Dedifferentiated amniotic fluid mesenchymal stem cell (primary cell): Measurements from ENCODE around the gene SELENBP1.
A peak's percentile ranks its signal among the peaks of the same experiment; 100 is the strongest.
"Not testable (repeated sequence)": the region's sequence is repeated elsewhere in the genome, so short reads cannot be mapped to it uniquely, and the experiment has no call there.

Source experiments
- DNase-seq: peaks from one replicate; pipeline ENCODE4 v3.0.0-alpha.2; 2016; ENCODE audit errors: extremely low spot score

Gene SELENBP1

GRCh38 chr1:151372058-151372934 is at the start of gene SELENBP1:
Gene SELENBP1, minus strand, starts transcription at chr1:151372705. Its CDS starts 64 bp downstream, at chr1:151372641.
- peak; percentile 33 for DNase-seq

- no peak for DNase-seq
Observed at GRCh38 chr1:151419819-151420218, 47.3 kb upstream of the SELENBP1 start.

DNA sequence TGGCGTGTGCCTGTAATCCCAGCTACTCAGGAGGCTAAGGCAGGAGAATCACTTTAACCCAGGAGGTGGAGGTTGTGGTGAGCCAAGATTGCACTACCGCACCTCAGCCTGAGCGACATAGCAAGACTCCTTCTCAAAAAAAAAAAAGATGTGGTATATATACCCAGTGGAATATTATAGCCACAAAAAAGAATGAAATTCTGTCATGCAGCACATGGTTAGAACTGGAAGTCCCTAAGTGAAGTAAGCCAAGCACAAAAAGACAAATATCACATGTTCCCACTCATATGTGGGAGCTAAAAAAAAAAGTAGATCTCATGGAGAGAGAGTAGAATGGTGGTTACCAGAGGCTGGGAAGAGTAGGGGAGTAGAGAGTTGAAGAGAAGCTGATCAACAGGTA is 45.6 kb upstream of the SELENBP1 start:
- no peak for DNase-seq

DNA sequence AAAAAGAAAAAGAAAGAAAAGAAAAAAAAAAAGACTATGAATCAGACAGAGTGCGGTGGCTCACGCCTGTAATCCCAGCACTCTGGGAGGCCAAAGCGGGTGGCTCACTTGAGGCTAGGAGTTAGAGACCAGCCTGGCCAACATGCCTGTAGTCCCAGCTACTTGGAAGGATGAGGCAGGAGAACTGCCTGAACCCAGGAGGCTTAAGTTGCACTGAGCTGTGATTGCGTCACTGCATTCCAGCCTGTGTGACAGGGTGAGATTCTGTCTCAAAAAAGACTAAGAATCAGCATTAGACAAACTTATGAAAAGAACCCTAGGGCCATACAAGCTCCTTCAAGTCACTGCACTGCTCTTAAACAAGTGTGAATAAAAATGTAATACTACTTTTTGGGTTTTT is 43.7 kb upstream of the SELENBP1 start:
- peak; percentile 54 for DNase-seq

- no peak for DNase-seq
Observed at GRCh38 chr1:151411884-151412283, 39.4 kb upstream of the SELENBP1 start.

DNA sequence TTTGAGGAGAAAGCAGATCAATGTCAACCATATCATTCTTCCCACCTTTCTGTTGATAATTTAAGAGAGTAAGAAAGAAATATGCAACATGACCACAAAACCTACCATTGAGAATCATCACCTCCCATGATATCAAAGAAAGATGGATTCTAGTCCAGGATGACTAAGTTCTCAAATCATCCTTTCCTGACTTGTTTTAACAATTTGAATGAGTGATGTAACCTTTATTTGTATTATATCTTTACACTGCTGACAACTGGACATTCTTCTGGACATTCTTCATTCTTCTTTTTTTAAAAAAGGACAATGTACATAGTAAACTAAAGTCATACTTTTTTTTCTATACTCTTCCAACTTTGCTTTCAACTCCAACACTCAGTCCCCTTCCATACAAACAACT is 36.4 kb upstream of the SELENBP1 start:
- DNase-seq: no peak

DNA sequence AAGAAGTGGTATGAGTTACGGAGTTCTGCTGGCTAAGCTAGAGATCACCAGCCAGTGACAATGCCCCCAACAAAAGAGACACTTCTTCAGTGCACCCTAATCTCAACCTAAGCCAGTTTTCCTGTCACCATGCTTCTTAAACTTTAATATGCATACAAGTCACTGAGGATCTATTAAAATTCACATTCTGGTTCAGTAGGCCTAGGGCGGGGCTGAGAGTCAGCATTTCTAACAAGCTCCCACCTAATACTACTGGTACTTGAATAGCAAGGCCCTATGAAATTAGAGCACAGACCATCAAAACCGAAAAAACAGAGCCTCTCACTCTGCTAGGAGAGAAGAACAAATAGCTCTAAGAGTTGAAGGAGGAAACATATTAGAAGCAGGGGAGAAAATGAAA is 34.8 kb upstream of the SELENBP1 start:
- DNase-seq: no peak

DNA sequence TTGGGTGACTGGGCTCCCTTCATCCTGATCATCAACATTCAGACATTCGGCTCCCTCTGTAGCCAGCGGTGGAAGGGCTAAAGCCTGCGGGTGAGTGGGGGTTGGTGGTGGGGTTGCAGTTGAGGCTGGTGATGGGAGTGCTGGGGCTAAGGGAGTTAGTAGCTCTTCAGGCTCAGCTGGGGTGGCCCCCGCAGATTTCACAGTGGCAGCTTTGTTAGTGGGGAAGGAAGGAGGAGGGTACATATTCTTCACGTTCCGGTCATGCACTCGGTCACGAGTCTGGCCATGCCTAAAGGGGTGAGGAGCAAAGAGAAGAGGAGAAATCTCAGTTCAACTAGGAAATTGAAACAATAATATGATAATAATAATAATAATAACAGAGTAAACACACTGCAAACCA is 33.7 kb upstream of the SELENBP1 start:
- no peak for DNase-seq

GRCh38 chr1:151405187-151405951 is 32.9 kb upstream of the SELENBP1 start:
- no peak for DNase-seq

GRCh38 chr1:151403612-151404011 is 31.1 kb upstream of the SELENBP1 start:
- no peak for DNase-seq

DNA sequence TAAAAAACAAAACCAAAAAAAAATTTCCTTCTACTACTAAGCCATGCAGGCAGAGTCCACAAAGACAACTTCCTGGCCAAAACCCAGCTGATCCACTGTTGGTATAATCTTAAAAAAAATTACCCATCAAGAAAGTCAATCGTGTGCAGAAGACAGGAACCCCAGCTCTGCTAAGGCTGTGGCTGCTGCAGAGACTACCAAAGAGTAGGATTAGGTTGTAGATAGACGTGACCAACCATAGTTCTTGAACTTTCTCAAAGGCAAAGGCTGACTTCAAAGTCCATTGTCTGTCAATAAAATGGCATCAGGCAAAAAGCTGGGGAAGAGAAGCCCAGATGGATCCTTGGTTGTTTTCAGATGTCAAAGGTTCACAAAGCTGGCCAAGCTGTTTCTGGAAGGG is 30.3 kb upstream of the SELENBP1 start:
- DNase-seq: no peak

DNA sequence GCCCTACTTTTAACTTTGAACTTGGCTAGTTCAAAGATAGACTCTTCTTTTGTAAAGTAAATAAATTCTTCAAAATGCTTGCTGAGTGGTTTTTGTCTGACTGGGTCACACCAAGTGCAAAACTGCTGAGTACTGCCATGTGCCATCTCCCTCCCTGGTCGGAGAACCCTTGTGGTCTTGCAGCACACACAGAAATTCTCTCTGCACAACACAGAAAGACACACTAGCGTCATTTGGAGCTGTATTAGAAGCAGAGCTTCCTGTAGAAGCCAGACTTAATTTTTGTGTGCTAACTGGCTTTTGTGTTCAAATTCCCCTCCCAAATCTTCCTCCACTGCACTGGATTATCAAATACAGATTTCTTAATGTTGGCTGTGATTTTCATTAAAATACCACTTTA is 29.4 kb upstream of the SELENBP1 start:
- DNase-seq: no peak

GRCh38 chr1:151401125-151401788 is 28.8 kb upstream of the SELENBP1 start:
- no peak for DNase-seq

- DNase-seq: peak; percentile 89
Observed at GRCh38 chr1:151399324-151400171, 27.0 kb upstream of the SELENBP1 start, which contains the start of gene PSMB4. Gene PSMB4, plus strand, starts transcription at chr1:151399573. Its CDS starts 15 bp downstream, at chr1:151399588.

GRCh38 chr1:151396265-151396664 is 23.8 kb upstream of the SELENBP1 start:
- not testable (repeated sequence) for DNase-seq

GRCh38 chr1:151393583-151393982 is 21.1 kb upstream of the SELENBP1 start:
- DNase-seq: no peak

DNA sequence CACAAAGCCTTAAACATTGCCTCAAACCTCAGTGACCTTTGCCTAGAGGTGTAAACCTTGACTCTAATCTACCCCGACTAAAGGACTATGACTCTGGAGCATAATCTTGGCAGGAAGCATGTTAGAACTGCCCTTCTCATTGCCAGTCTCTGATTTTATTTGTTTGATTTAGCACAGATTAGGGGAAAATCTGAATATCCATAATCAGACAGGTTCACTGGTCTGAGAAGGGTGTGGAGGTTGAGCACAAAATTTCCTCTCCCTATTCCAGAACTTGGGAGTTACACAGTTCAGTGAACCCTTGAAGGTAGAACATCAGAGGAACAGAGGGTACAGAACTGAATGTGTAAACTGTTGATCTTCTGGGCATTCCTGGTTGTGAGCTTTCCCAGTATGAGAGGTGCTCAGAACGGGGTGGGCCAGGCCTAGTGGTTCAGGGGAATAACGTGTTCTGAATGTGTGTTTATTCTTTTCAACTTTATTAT is 18.6 kb upstream of the SELENBP1 start:
- DNase-seq: no peak

GRCh38 chr1:151390221-151391078 is 17.9 kb upstream of the SELENBP1 start:
- DNase-seq: not testable (repeated sequence)

GRCh38 chr1:151386002-151386401 is 13.5 kb upstream of the SELENBP1 start:
- DNase-seq: no peak

GRCh38 chr1:151384584-151384983 is 12.1 kb upstream of the SELENBP1 start:
- no peak for DNase-seq
